Fibroblast of villous mesenchyme (primary cell): Measurements from ENCODE around the gene ECHS1. TPM values are rescaled to one million over a fixed set of nuclear protein-coding genes. Genes with fewer than 3 reads are reported as not detected.

ENCODE experiments used
- DNase-seq: peaks from one replicate; pipeline ENCODE4 v3.0.0-alpha.2; 2010; ENCODE audit warnings: low read depth
- H3K4me3 ChIP-seq: 2 replicates; pipeline ENCODE4 v1.5.1; 2011; ENCODE audit warnings: low read depth, mild to moderate bottlenecking, low read length
- total RNA-seq: library from RNA; depleted of rRNA; stranded (reverse); fragments of >200 nt; gene quantifications from 2 replicates; pipeline ENCODE4 v1.2.3, GENCODE V29; 2012
- TF ChIP-seq, protein P1 (sequence below): IDR thresholded peaks from 2 replicates; pipeline ENCODE4 v1.5.1; 2012; ENCODE audit warnings: low read depth, mild to moderate bottlenecking, low read length; ENCODE audit not compliant: insufficient read depth

ECHS1 gene
- total RNA-seq, 1 donor: 59.6 TPM

DNA sequence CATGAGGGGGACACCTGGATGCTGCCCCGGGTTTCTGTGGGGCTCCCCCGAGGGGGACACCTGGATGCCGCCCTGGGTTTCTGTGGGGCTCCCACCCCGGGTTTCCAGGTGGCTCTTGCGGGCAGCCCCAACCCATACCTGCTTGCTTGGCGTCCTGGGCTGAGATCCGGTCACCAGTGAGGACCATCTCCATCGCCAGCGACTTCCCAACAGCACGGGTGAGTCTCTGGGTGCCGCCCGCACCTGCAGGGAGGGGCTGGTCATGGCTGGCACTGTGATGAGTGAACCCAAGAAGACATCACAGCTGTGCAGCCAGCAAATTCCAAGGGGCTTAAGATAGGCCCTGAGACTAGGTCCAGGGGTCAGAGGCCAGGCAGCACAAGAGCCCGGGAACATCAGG lies 6.4 kb downstream of the ECHS1 start:
- DNase-seq: no peak
- no peak overlapping the region for H3K4me3 ChIP-seq
- TF ChIP-seq, protein P1, sequence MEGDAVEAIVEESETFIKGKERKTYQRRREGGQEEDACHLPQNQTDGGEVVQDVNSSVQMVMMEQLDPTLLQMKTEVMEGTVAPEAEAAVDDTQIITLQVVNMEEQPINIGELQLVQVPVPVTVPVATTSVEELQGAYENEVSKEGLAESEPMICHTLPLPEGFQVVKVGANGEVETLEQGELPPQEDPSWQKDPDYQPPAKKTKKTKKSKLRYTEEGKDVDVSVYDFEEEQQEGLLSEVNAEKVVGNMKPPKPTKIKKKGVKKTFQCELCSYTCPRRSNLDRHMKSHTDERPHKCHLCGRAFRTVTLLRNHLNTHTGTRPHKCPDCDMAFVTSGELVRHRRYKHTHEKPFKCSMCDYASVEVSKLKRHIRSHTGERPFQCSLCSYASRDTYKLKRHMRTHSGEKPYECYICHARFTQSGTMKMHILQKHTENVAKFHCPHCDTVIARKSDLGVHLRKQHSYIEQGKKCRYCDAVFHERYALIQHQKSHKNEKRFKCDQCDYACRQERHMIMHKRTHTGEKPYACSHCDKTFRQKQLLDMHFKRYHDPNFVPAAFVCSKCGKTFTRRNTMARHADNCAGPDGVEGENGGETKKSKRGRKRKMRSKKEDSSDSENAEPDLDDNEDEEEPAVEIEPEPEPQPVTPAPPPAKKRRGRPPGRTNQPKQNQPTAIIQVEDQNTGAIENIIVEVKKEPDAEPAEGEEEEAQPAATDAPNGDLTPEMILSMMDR: no peak

DNA sequence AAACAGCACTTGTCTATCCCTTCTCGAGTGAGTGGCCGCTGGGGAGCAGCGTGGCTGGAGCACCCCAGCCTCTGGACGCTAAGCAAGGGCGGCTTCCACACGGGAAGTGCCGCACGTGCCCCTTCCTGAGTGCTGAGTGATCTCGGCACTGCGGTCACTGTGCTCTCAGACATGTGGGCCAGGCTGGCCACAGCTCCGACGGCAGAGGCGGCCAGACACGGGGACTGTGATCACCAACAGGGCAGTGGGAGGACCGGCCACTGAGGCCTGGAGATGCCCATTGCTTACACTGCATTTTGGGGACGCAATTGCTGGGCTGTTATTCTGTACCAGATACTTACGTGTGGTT lies 7.0 kb downstream of the ECHS1 start:
- H3K4me3 ChIP-seq: no peak overlapping the region
- DNase-seq: no peak
- TF ChIP-seq, protein P1: no peak

DNA sequence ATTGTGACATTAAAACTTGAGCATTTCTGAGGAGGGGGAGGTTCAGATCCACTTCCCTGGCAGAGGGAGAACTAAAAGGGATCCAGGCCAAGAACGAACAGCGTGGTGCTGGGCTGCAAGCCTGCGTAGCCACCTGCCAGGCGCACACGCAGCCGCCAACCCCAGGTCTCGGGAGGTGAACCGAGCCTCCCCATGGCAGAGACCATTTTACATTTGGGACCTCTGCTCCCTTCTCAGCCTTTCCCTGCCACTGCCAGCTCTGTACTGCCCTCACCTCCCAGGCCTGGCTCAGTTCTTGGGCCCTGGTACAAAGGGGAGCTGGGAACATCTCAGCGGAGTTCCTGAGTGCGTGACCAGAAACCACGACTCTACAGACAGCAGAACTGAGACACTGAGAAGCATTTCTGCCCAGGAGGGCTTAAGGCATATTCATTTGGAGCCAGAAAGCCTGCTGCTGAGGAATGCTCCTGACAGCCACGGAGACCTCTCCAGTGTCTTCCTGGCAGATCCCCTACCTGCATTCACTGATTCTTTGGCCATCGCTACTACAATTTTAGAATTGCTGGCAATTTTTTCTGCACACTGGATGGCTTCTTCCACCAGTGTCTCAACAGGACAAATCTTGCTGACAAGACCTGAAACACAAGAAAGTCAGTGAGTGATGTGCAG lies 7.6 kb downstream of the ECHS1 start:
- TF ChIP-seq, protein P1: no peak
- DNase-seq: no peak

DNA sequence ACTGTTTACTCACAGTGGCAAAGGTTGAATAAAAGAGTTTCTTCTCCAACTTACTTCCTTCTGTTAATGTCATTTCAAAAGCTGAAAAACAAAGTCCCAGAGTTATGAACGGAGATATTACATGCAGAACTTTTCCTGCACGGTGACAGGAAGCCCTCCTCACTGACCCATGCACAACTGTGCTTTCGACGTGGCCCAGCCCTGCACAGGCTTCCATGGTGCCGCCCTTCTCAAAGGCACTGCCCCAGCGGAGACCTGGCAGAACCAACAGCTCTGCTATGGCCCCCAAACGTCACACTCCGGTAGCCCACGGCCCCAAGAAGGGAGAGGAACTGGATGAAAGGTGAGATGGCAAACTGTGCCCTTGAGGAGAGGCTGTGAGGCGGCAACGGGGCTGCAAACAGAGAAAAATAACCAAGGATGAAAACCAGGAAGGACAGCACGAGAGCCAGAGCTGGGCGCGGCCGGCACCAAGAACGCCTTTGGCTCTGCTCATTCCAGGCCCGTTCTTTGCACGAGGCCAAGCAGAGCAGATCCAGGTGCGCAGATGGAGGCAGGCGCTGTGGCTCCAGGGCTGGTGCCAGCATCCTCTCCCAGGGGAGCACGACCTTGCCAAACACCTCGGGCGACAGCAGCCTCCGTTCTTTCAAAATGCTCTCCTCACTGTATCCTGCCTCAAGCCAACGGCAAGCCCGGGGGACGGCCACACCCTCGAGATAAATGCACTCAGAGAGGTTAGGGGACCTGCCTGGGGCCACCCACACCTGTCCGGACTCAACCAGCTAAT lies 8.3 kb downstream of the ECHS1 start:
- no peak overlapping the region for H3K4me3 ChIP-seq
- TF ChIP-seq, protein P1: no peak
- DNase-seq: no peak

More for the DNA sequence above, 7.6 kb downstream of the ECHS1 start:
- H3K4me3 ChIP-seq: no peak overlapping the region

DNA sequence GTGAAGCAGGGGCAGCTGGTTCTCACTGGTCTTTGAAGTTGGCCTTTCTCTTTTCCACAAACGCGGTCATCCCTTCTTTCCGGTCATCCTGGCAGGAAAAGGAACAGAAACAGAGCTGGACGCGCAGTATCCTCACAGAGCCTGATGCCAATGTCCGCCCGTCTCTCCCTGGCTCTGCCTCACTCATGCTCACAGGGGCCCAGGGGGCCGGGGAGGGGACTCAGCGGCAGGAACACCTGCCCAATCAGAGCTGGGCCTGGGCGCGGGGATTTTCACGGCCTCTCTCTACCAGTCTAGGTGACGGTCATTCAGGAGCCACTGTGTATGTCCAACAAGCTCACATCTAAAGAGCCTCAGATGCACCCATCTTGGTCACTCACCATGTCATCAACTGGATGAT lies 10.3 kb downstream of the ECHS1 start:
- DNase-seq: no peak
- TF ChIP-seq, protein P1: no peak
- no peak overlapping the region for H3K4me3 ChIP-seq

DNA sequence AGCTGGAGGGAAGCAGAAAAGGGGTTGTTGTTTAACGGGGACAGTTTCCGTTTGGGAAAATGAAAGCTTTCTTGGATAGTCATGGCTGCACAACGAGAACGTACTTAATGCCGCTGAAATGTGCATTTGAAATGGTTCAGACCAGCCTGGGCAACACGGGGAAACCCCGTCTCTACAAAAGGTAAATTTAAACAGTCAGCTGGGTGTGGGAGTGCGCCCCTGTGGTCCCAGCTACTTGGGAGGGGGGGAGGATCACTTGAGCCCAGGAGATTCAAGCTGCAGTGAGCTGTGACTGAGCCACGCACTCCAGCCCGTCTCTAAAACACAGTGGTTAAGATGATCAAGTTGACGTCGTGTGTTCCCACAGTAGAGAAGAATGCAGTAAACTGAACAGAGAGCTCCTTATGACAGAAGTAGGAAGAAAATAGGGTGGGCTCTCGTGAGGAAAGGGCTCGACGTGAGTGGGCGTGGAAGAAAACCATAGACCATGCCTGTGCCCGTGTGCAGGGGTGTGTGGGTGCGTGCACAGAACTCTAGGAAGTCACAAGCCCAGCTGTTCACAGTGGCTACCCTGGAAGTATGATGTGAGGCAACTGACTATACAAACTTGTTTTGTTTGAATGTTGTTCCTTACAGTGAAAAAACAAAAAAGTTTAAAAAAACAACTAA lies 11.2 kb downstream of the ECHS1 start:
- no peak for DNase-seq
- TF ChIP-seq, protein P1: no peak
- H3K4me3 ChIP-seq: no peak overlapping the region
